GM12892 (cell line): ENCODE measurements around the gene TLE1.
"Not testable (repeated sequence)": the region's sequence is repeated elsewhere in the genome, so short reads cannot be mapped to it uniquely, and the experiment has no call there.

Experiments
- DNase-seq: peaks from one replicate; pipeline ENCODE4 v3.0.0; 2011; ENCODE audit not compliant: insufficient read length
- FAIRE-seq: peaks from 2 replicates; lab custom pipeline; 2011; peaks lifted over from hg19 to GRCh38; lab: Jason Lieb, UNC
- POLR2A ChIP-seq: IDR thresholded peaks from 2 replicates; pipeline ENCODE4 v1.6.1; 2011; ENCODE audit warnings: low read depth, low read length, control low read depth
- POLR2AphosphoS5 ChIP-seq: IDR thresholded peaks from 2 replicates; pipeline ENCODE4 v1.6.1; 2011; ENCODE audit warnings: low read depth, low read length, control low read depth
- TAF1 ChIP-seq: IDR thresholded peaks from 2 replicates; pipeline ENCODE4 v1.6.1; 2011; ENCODE audit warnings: low read depth, mild to moderate bottlenecking, control low read depth, low read length, borderline replicate concordance

TLE1 gene

DNA sequence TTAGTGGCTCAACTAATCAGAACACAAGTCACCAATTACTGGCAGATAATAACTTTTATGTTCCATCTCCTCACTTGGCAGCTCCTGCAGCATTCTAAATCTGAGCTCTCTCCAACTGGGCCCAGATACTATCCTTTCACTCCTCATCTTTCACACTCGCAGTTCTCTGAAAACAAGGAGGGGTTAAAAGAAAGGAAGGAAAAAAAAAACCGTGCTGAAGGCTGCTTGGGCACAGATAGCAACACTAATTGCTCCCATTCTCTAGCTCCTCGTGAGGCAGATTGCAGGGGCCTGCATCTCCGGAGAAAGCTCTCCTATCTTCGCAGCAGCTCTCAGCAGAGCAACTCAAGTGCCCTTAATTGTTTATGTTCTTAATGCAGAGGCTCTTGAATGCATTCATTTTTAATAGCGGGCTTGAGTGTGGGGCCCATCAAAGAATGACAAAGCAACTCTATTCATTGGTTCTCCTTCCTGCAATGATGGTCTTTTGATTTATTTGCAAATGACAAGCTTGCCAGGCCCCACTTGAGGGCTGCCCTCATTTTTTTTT is 23.9 kb downstream of the TLE1 start:
- FAIRE-seq (no peak), DNase-seq (no peak)
- TF ChIP-seq POLR2AphosphoS5 (no peak), TAF1 (no peak), POLR2A (no peak)

DNA sequence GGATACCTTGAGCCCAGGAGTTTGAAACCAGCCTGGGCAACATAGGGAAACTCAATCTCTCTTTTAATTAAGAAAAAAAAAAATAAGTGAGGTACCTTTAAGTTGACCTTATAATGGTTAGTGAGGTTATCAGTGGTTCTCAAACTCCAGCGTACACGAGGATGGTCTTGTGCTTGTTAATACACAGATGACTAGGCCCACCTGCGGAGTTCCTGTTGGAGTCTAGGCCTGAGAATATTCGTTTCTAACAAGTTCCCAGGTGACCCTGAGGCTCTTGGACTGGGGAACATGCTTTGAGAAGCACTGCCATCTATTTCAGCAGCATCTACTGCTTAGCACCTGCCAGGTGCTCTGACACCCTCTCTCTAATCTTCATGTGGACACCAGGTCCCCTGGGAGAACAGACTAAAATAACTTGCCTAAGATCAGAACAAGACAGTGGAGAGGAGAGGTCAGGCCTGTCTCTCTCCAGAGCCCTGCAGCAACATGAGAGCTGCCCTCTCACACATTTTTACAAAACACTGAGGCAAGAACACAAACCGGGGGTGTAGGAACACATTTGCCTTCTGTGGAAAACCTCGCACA is 24.6 kb downstream of the TLE1 start:
- no peak for FAIRE-seq
- TF ChIP-seq POLR2A: no peak
- no peak for TF ChIP-seq POLR2AphosphoS5
- TF ChIP-seq TAF1: no peak
- no peak for DNase-seq

DNA sequence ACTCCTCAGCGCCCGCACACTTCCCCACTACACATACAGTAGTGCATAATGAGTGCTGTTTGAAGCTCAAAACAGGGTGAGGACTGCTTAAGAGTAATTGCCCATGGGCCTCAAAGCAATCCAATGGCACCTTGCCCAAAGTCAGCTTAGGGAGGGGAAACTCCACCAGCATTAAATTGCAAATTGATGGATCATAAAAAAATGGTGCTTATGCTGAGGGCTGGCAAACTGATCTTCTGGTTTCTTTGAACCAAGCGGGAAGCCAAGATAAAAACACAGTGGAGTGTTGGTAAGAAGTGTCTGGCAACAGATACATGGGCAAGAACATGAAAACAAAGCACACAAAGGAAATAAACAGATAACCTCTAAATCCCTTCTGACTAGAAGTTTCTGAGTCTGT is 28.0 kb downstream of the TLE1 start:
- FAIRE-seq: no peak
- TF ChIP-seq POLR2AphosphoS5: no peak
- no peak for DNase-seq

DNA sequence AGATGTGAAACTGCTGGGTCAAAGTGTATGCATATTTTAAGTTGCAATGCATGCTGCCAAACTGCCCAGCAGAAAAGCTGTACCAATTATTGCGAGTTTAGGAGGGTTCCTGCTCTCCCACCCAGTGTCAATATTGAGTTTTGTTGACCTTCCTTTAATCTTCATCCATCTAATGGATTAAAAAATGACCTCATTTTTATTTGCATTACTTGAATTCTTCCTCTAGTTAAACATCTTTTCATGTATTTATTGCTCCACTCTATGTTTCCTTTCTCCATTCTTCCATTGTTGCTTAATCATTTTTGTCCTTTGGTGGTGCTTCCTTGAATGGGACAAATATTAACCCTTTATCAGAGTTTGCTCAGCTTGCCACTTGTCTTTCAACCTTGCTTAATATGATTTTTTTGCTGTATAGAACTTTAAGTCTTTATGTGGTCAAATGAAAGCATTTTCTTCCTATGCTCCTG is 32.4 kb downstream of the TLE1 start:
- no peak for DNase-seq
- TF ChIP-seq POLR2A: no peak
- TF ChIP-seq POLR2AphosphoS5: no peak
- no peak for TF ChIP-seq TAF1
- no peak for FAIRE-seq

DNA sequence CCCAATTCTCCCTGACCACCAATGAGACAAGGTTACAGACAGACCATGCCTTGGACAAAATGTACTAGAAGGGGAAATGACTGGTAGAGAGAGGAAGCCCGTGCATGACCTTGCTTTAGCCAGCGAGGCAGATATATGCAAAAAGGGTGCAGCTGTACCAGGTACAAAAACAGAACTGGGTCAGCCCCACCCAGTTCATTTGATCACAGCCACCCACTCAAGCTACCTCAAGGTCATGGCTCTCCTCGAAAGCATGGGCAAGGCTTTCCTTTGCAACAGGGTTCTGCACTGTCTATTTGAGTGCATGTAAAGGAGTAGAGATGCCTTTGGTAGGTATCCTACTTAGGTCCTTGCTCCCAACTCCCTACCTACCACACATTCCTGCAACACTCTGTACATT is 33.3 kb downstream of the TLE1 start:
- DNase-seq: no peak
- no peak for TF ChIP-seq POLR2AphosphoS5
- TF ChIP-seq TAF1: no peak
- TF ChIP-seq POLR2A: no peak
- no peak for FAIRE-seq

DNA sequence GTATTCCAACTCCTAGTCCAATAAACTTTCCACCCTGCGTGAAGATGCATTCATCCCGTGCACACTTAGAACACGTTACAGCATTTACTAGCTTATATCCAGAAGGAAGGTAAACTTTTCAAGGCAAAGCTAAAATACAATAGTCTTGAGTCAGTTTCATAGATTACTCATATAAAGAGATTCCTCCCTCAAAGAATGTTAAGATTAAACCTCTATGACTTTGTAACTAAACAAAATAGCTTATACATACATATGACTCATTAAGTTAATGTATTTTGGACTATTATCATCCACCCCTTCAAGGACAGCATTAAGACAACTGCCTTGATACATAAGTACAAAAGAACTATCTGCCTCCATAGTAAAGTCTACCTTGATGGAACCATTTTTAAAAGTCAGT is 36.1 kb downstream of the TLE1 start:
- FAIRE-seq: no peak
- TF ChIP-seq TAF1 (no peak), POLR2AphosphoS5 (no peak), POLR2A (no peak)
- no peak for DNase-seq

DNA sequence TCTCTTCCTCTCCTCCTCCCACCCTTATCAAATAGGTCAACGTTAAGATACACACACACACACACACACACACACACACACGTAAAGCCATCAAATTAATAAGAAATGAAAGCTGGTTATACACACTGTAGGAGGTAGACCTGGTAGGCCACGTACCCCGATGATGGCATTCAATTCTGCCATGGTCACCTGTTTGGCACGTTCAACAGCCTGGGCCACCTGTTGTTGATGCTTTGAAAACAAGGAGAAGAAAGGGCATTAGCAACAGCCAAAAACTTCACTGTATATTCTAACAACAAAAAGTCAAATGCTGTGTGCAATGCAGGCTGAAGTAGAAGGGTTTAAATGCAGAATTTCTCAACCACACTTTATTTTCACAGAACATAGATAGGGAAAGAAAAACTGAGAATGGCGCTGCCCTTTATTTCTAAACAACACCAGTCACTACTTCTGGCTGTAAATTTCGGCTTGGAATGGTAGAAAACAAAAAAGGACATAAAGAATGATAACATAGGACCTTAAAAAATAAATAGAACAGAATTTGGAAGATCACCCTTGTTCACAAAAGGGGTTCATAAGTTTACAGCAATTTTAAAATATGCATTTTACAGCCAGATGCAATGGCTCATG is 37.2 kb downstream of the TLE1 start:
- FAIRE-seq (no peak), DNase-seq (no peak)
- TF ChIP-seq POLR2A: no peak
- TF ChIP-seq POLR2AphosphoS5: no peak
- no peak for TF ChIP-seq TAF1

DNA sequence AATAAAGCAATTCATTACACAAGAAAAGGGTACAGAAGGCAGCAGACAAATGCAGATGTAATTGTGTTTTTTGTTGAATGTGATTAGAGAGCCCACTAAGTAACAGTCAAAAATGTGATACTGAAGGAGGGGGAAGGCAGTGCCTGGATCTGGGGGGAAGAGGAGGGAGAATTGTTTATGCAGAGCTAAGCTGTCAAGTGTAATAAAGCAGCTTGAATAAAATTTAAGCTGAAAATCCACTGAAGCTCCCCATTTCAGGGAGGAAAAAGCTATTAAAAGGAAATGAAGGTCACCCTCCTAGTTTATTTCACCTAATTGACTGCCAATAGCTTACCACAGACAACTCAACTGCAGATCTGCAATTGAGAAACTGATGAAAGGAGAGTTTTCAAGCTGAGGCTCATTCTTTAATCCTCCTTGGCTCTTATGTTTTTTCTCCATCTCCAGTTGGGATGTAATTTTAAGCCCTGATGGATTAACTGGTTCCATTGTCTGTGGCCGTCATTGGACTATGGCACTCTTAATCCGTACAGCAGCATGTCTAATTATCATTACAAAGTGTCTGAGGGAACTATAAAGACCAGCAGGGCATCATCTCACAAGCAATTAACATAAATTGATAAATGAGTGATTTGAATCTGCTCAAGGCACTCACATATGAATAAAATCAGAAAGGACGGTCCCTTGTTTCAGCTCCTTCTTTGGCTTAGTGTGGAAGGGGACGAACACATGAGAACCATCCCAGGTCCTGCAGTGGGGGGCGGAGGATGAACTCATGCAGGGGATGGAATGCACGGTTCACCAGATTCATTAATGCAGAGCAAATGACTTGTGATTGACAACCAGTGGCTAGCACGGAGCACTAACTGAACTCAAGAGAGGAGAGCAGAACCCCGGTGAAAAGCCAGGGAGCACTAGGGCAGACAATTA is 38.5 kb downstream of the TLE1 start:
- no peak for DNase-seq
- no peak for FAIRE-seq
- TF ChIP-seq TAF1 (no peak), POLR2AphosphoS5 (no peak), POLR2A (no peak)

DNA sequence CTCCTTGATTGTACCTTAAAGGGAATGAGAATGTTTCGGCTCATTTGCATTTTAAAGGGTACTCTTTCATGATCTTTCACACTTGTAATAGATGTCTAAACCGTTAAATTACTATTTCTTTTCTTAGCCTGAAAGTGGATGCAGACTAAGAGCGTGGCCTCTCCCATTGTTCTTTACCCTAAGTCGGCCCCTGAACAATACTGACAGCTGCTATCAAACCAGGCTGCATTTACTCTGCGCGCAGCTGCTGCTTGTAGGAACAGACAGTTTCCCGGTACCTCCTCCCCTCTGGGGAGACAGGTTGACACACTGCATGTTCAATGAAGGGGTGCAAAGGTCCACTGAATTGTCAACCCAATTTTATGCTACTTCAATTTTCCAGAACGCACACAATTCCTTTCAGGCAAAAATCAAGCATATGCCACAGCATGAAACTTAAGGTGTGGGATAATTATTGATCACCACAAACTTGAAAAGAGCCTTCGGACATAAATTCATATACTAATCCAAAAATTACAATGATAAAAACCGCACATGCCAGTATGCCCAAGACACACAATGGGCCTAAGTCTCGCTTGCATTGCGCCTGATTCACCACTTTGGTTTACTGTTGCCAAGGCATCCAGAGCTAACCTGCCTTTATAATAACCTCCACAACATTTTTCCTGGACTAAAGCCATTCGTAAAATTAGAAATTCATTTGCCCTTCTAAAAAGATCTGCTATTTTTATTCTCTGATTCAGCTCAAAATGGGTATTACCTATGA is 39.7 kb downstream of the TLE1 start:
- DNase-seq (no peak), FAIRE-seq (no peak)
- no peak for TF ChIP-seq POLR2AphosphoS5

DNA sequence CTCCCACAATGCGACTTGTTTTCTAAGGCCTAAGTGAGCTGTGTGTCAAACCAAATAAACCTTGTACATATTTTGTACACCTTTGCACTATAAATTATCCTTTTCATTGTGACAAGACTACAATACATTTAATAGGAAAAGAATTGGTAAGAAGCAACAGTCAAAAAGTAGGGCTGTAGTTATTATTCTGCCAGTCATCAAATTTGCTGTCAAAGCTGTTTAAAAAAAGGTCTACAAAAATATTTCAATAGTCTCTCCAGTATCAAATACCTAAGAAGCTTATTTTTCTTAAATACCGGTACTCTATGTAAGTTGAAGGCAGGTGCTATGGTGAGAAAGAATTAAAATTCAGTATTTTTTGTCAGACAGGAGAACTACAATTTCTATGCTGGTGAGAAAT is 40.5 kb downstream of the TLE1 start:
- no peak for TF ChIP-seq TAF1
- FAIRE-seq: no peak

DNA sequence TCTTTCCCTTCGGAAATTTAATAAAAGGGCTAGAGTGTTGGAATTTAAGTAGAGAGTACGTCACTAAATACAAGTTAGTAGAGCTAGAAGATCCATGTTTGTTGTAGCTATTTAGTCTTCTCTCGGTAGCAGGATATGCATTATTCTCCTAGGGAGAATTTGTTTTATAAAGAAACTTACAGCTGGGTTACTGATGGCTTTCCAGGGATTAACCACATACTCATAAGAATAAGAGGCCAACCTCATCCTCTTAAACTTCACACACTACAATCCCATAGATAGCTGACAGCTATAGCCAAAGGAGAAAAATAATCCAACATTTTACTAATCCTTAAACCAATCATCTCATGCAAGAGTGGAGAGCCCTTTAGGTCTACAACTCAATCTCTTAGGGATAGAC is 43.0 kb downstream of the TLE1 start:
- TF ChIP-seq POLR2AphosphoS5: no peak
- no peak for TF ChIP-seq POLR2A
- TF ChIP-seq TAF1: no peak
- DNase-seq (no peak), FAIRE-seq (no peak)

More for the DNA sequence above, 40.5 kb downstream of the TLE1 start:
- DNase-seq: no peak

DNA sequence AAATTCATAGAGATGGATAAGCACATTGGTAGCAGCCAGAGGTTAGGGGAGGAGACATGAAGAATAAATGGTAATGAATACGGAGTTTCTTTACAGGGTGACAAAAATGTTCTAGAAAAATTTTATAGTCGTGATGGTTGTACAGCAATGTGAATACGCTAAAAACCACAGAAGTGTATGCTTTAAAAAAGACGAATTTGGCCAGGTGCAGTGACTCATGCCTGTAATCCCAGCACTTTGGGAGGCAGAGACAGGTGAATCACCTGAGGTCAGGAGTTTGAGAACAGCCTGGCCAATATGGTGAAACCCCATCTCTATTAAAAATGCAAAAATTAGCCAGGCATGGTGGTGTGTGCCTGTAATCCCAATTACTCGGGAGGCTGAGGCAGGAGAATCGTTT is 44.8 kb downstream of the TLE1 start:
- not testable (repeated sequence) for DNase-seq, FAIRE-seq
